ENCODE data around the gene SIL1.

Gene SIL1

GRCh38 chr5:138914338-138914737 is 283.8 kb downstream of the SIL1 start:
- no peak for DNase-seq (ENCODE audit: low spot score)

GRCh38 chr5:138913773-138914172 is 284.4 kb downstream of the SIL1 start:
- DNase-seq (ENCODE audit: low spot score), result no peak

- DNase-seq (ENCODE audit: low spot score), result no peak
These were observed 286.1 kb downstream of the SIL1 start for GRCh38 chr5:138912093-138912492.

- peak; percentile 50 for DNase-seq (ENCODE audit: low spot score)
These were observed 286.7 kb downstream of the SIL1 start for GRCh38 chr5:138911441-138911840.

- no peak for DNase-seq (ENCODE audit: low spot score)
These were observed 287.5 kb downstream of the SIL1 start for GRCh38 chr5:138910546-138911185.

- no peak for DNase-seq (ENCODE audit: low spot score)
These were observed 288.4 kb downstream of the SIL1 start for GRCh38 chr5:138909734-138910133.

GRCh38 chr5:138905541-138905940 is 292.6 kb downstream of the SIL1 start:
- peak; percentile 53 for DNase-seq (ENCODE audit: low spot score)

- DNase-seq (ENCODE audit: low spot score), result peak; percentile 24
These were observed 294.9 kb downstream of the SIL1 start for GRCh38 chr5:138903130-138903775.

- no peak for DNase-seq (ENCODE audit: low spot score)
These were observed 296.5 kb downstream of the SIL1 start for GRCh38 chr5:138901716-138902115.

- DNase-seq (ENCODE audit: low spot score), result peak; percentile 13
These were observed 297.7 kb downstream of the SIL1 start for GRCh38 chr5:138900281-138900965.

GRCh38 chr5:138898742-138899141 is 299.4 kb downstream of the SIL1 start:
- no peak for DNase-seq (ENCODE audit: low spot score)

- no peak for DNase-seq (ENCODE audit: low spot score)
These were observed 299.9 kb downstream of the SIL1 start for GRCh38 chr5:138898299-138898698.
